ENCODE data around the gene HDC. TPM values are rescaled to one million over a fixed set of nuclear protein-coding genes. Genes with fewer than 3 reads are reported as not detected.

Gene HDC
- polyA plus RNA-seq, 1 of the 3 experiments (the other 2 are of a cell fraction): not detected

- ChIA-PET POLR2A (no interaction called here), CTCF (no interaction called here)
- Histone ChIP-seq H3F3A (replicated peaks; ENCODE audit: insufficient read depth) (no peaks in the 10 kb centered on the region), H3K27me3 (ENCODE audit: insufficient read depth) (no peaks in the 10 kb centered on the region), H3K27ac (ENCODE audit: low read depth in 2 of 2, low read length in 1 of 2) (no peak overlapping the region), H4K20me1 (ENCODE audit: insufficient read depth) (no peaks in the 10 kb centered on the region), H3K9ac (no peak overlapping the region), H3K79me2 (ENCODE audit: insufficient read depth) (no peaks in the 10 kb centered on the region), H3K4me3 (ENCODE audit: low read depth in 2 of 2, low read length in 1 of 2) (no peak overlapping the region), H3K36me3 (replicated peaks in 1 of 2; ENCODE audit: control insufficient read depth in 1 of 2, insufficient read depth in 2 of 2, low read length in 1 of 2) (no peaks in the 10 kb centered on the region), H2AFZ (ENCODE audit: low read depth) (no peak overlapping the region), H3K9me2 (no peaks in the 10 kb centered on the region), H3K4me1 (ENCODE audit: control insufficient read depth in 1 of 2, insufficient read depth in 2 of 2, low read depth in 1 of 2, low read length in 1 of 2) (peaks cover 0 to 5% of the 10 kb centered on the region in 2 experiments; a peak in 1 of 4 replicates), H3K4me2 (no peak overlapping the region), H3K9me3 (no peaks in the 10 kb centered on the region)
- no peak for DNase-seq
- TF ChIP-seq EZH2phosphoT487 (IDR thresholded peaks at IDR 0.05; ENCODE audit: borderline replicate concordance, low read depth) (no peak), REST (IDR thresholded peaks at IDR 0.05; ENCODE audit: low read depth, low read length) (no peak), RXRA (IDR thresholded peaks at IDR 0.05; ENCODE audit: borderline replicate concordance, low read depth) (no peak), TCF12 (IDR thresholded peaks at IDR 0.05) (no peak), SMC3 (IDR thresholded peaks at IDR 0.05; ENCODE audit: low read depth, low read length) (no peak), POLR2AphosphoS5 (IDR thresholded peaks at IDR 0.05; ENCODE audit: low read depth, low read length) (no peak), JUND (IDR thresholded peaks at IDR 0.05) (no peak), USF1 (IDR thresholded peaks at IDR 0.05; ENCODE audit: borderline replicate concordance, low read depth) (no peak), SIN3A (IDR thresholded peaks at IDR 0.05; ENCODE audit: borderline replicate concordance, low read depth, low read length) (no peak), RFX5 (IDR thresholded peaks at IDR 0.05; ENCODE audit: low read length) (no peak)
Observed at GRCh38 chr15:50231761-50232160, 33.8 kb downstream of the HDC start.

- POLR2A ChIA-PET: no interaction called here
- DNase-seq: peak; percentile 13
- TF ChIP-seq CTCF (IDR thresholded peaks at IDR 0.05) (no peak), NRF1 (IDR thresholded peaks at IDR 0.05; ENCODE audit: low read depth, low read length) (no peak), REST (IDR thresholded peaks at IDR 0.05; ENCODE audit: low read depth, low read length) (no peak), TAF1 (IDR thresholded peaks at IDR 0.05; ENCODE audit: borderline replicate concordance, low read depth, low read length) (no peak), FOXJ3 (CRISPR knock-in tag; IDR thresholded peaks at IDR 0.05) (no peak), MXI1 (IDR thresholded peaks at IDR 0.05; ENCODE audit: low read depth, low read length) (no peak), USF1 (IDR thresholded peaks at IDR 0.05; ENCODE audit: borderline replicate concordance, low read depth) (no peak), FOXM1 (IDR thresholded peaks at IDR 0.05; ENCODE audit: low read depth) (no peak), EZH2phosphoT487 (IDR thresholded peaks at IDR 0.05; ENCODE audit: borderline replicate concordance, low read depth) (no peak), JUND (IDR thresholded peaks at IDR 0.05) (no peak), SIN3A (IDR thresholded peaks at IDR 0.05; ENCODE audit: borderline replicate concordance, low read depth, low read length) (no peak), RAD21 (IDR thresholded peaks at IDR 0.05; ENCODE audit: low read length) (no peak)
Observed at GRCh38 chr15:50229336-50229735, 36.2 kb downstream of the HDC start.

More at GRCh38 chr15:50229336-50229735, 36.2 kb downstream of the HDC start:
- Histone ChIP-seq H3K27me3 (ENCODE audit: insufficient read depth) (no peaks in the 10 kb centered on the region), H3K4me2 (no peak overlapping the region), H3K9ac (no peak overlapping the region), H3K27ac (ENCODE audit: low read depth in 2 of 2, low read length in 1 of 2) (no peak overlapping the region), H2AFZ (ENCODE audit: low read depth) (no peak overlapping the region), H3K4me1 (ENCODE audit: control insufficient read depth in 1 of 2, insufficient read depth in 2 of 2, low read depth in 1 of 2, low read length in 1 of 2) (peaks cover 0 to 5% of the 10 kb centered on the region in 2 experiments; a peak in 1 of 4 replicates), H3K4me3 (ENCODE audit: low read depth in 2 of 2, low read length in 1 of 2) (no peak overlapping the region), H3K79me2 (ENCODE audit: insufficient read depth) (no peaks in the 10 kb centered on the region), H3K9me3 (no peaks in the 10 kb centered on the region), H3F3A (replicated peaks; ENCODE audit: insufficient read depth) (no peaks in the 10 kb centered on the region), H3K36me3 (replicated peaks in 1 of 2; ENCODE audit: control insufficient read depth in 1 of 2, insufficient read depth in 2 of 2, low read length in 1 of 2) (no peaks in the 10 kb centered on the region), H4K20me1 (ENCODE audit: insufficient read depth) (no peaks in the 10 kb centered on the region), H3K9me2 (no peaks in the 10 kb centered on the region)
- 68% methylated on average over 3 of the region's 3 CpGs for WGBS (ENCODE audit: low lambda C conversion rate)
- CTCF ChIA-PET: interaction anchor here (1.1 to 1.2 kb wide), 2 partner anchors 16 to 87 kb away, joined by 4 read pairs; no protein-coding TSS in a partner anchor

All from SK-N-SH (cell line).